Measurements from ENCODE around the gene RYR3. TPM values are rescaled to one million over a fixed set of nuclear protein-coding genes. Genes with fewer than 3 reads are reported as not detected.

Gene RYR3
- total and polyA plus RNA-seq, 2 of the 13 experiments (the other 11 are each of a cell fraction or from before 2014, with no cell fraction given) = not detected

GRCh38 chr15:33492434-33493052 is 181.8 kb downstream of the RYR3 start:
- ChIA-PET CTCF (ENCODE audit: low intra/inter-chr PET ratio, low total read pairs) (no interaction called here), POLR2A (no interaction called here)
- intact Hi-C loops (cut with micrococcal nuclease; ENCODE audit: unreplicated experiment) = no loop called here
- Histone ChIP-seq H3K36me3 (replicated peaks in 1 of 2; ENCODE audit: control insufficient read depth in 1 of 2, insufficient read depth in 2 of 2, low read length in 2 of 2) (no peaks in the 10 kb centered on the region), H3K27me3 (ENCODE audit: control insufficient read depth in 1 of 2, insufficient read depth in 2 of 2, low read length in 2 of 2) (no peaks in the 10 kb centered on the region; a peak in 1 of 5 replicates), H4K20me1 (ENCODE audit: insufficient read depth, low read length) (no peaks in the 10 kb centered on the region), H3K9ac (ENCODE audit: insufficient read depth, low read depth, low read length) (no peak overlapping the region), H3K4me1 (ENCODE audit: insufficient read depth, low read length) (no peaks in the 10 kb centered on the region), H2AFZ (ENCODE audit: low read length) (no peak overlapping the region), H3K27ac (ENCODE audit: extremely low read length, insufficient read depth, low read length) (no peak overlapping the region), H3K79me2 (ENCODE audit: insufficient read depth, low read length) (no peaks in the 10 kb centered on the region), H3K4me2 (ENCODE audit: low read depth, low read length) (no peak overlapping the region), H3K9me3 (ENCODE audit: low read length) (peaks cover 4% of the 10 kb centered on the region; the same call in 1 of the 2 replicates), H3K4me3 (replicated peaks in 1 of 3; ENCODE audit: insufficient read depth in 1 of 3, low read depth in 2 of 3, low read length in 3 of 3) (no peak overlapping the region)
- TF ChIP-seq ZNF121 (CRISPR knock-in tag; IDR thresholded peaks at IDR 0.05) (no peak), ZBTB42 (CRISPR knock-in tag; IDR thresholded peaks at IDR 0.05) (no peak), PAF1 (CRISPR knock-in tag; IDR thresholded peaks at IDR 0.05) (no peak), NONO (IDR thresholded peaks at IDR 0.05) (no peak), NONO (CRISPR knock-in tag; conservative IDR thresholded peaks at IDR 0.05) (no peak), ZBTB14 (CRISPR knock-in tag; IDR thresholded peaks at IDR 0.05) (no peak), ZBTB46 (CRISPR knock-in tag; IDR thresholded peaks at IDR 0.05; ENCODE audit: borderline replicate concordance) (no peak), ZNF496 (CRISPR knock-in tag; IDR thresholded peaks at IDR 0.05; ENCODE audit: insufficient replicate concordance) (no peak), ZNF317 (CRISPR knock-in tag; IDR thresholded peaks at IDR 0.05) (no peak), CSRNP2 (CRISPR knock-in tag; conservative IDR thresholded peaks at IDR 0.05; ENCODE audit: low read depth) (no peak)
- DNase-seq (ENCODE audit: low spot score) (no peak), ATAC-seq (no peak), FAIRE-seq (no peak)
- WGBS (ENCODE audit: low lambda C conversion rate) = 41% methylated on average over 6 of the region's 6 CpGs
- in situ Hi-C loops (cut with HindIII; ENCODE audit: extremely low pct_ligation_motif_present, low pct_unique_long_range_greater_than_20kb) = no loop called here
- no TSS peak for BruUV-seq (replicated peaks)

Measured in HepG2 (cell line).